NCI-H2107 treated with DMSO at 0.1 percent for 48 hours (cell line): ENCODE measurements around the gene UTS2B.
"Not testable (repeated sequence)": the region's sequence is repeated elsewhere in the genome, so short reads cannot be mapped to it uniquely, and the experiment has no call there.

Experiments
- DNase-seq: peaks from one replicate; lab custom pipeline; 2025; ENCODE audit not compliant: unreplicated experiment; lab: John Stamatoyannopoulos, UW

Gene UTS2B

GRCh38 chr3:191282251-191283185, 47.8 kb downstream of the UTS2B start:
- no peak for DNase-seq

GRCh38 chr3:191280882-191281281, 49.4 kb downstream of the UTS2B start:
- DNase-seq: no peak

GRCh38 chr3:191280111-191280510, 50.2 kb downstream of the UTS2B start:
- DNase-seq: no peak

GRCh38 chr3:191275751-191276150, 54.6 kb downstream of the UTS2B start:
- DNase-seq: no peak

GRCh38 chr3:191275244-191275643, 55.1 kb downstream of the UTS2B start:
- not testable (repeated sequence) for DNase-seq

- no peak for DNase-seq
These were observed 60.8 kb downstream of the UTS2B start for GRCh38 chr3:191269289-191270085.

- DNase-seq: no peak
These were observed 61.6 kb downstream of the UTS2B start for GRCh38 chr3:191268737-191269136.

GRCh38 chr3:191263850-191264249, 66.5 kb downstream of the UTS2B start:
- DNase-seq: no peak

- no peak for DNase-seq
These were observed 67.0 kb downstream of the UTS2B start for GRCh38 chr3:191263365-191263764.

GRCh38 chr3:191262650-191263049, 67.7 kb downstream of the UTS2B start:
- DNase-seq: no peak

- no peak for DNase-seq
These were observed 69.1 kb downstream of the UTS2B start for GRCh38 chr3:191261304-191261638.

GRCh38 chr3:191260431-191261303, 69.7 kb downstream of the UTS2B start:
- DNase-seq: no peak

- no peak for DNase-seq
These were observed 70.8 kb downstream of the UTS2B start for GRCh38 chr3:191259486-191259885.

- no peak for DNase-seq
These were observed 73.0 kb downstream of the UTS2B start for GRCh38 chr3:191257286-191257685.

GRCh38 chr3:191256405-191256804, 73.9 kb downstream of the UTS2B start:
- DNase-seq: no peak

- no peak for DNase-seq
These were observed 75.2 kb downstream of the UTS2B start for GRCh38 chr3:191255156-191255555.

GRCh38 chr3:191254098-191254873, 76.0 kb downstream of the UTS2B start:
- no peak for DNase-seq

- no peak for DNase-seq
These were observed 77.1 kb downstream of the UTS2B start for GRCh38 chr3:191253089-191253799.

- DNase-seq: no peak
These were observed 83.7 kb downstream of the UTS2B start for GRCh38 chr3:191246630-191247029.

- not testable (repeated sequence) for DNase-seq
These were observed 84.3 kb downstream of the UTS2B start for GRCh38 chr3:191246034-191246433.
